Prostate gland (tissue), 2 donors: Measurements from ENCODE around the gene TTC23. TPM values are rescaled to one million over a fixed set of nuclear protein-coding genes. Genes with fewer than 3 reads are reported as not detected.

ENCODE experiments used
- DNase-seq: peaks from one replicate; pipeline ENCODE4 v3.0.0-alpha.2; 2019; ENCODE audit warnings: low spot score
- H3K27ac ChIP-seq, 2 donors: fragments of 200-600 bp; sonication (generic); 2 replicates each; pipeline ENCODE4 v1.5.1; 2017 to 2019
- H3K27me3 ChIP-seq: fragments of 200-600 bp; sonication (generic); replicated peaks from 2 replicates; pipeline ENCODE4 v1.5.1; 2019; ENCODE audit not compliant: insufficient read depth
- H3K36me3 ChIP-seq, 2 donors: fragments of 200-600 bp; sonication (generic); 1 replicate in 1 of 2; 2 replicates in 1 of 2; pipeline versions ENCODE4 v1.5.1 to v1.8.1; 2017 to 2019
- H3K4me1 ChIP-seq: fragments of 200-600 bp; sonication (generic); replicated peaks from 2 replicates; pipeline ENCODE4 v1.5.1; 2019
- H3K4me3 ChIP-seq, 2 donors: fragments of 200-600 bp; sonication (generic); 2 replicates each; pipeline ENCODE4 v1.5.1; 2017 to 2019
- H3K9me3 ChIP-seq: fragments of 200-600 bp; sonication (generic); 2 replicates; pipeline ENCODE4 v1.5.1; 2017
- POLR2A ChIP-seq: fragments of 450-650 bp; IDR thresholded peaks from one replicate; pipeline ENCODE4 v1.6.1; 2016; ENCODE audit warnings: antibody characterized with exemption, mild to moderate bottlenecking
- POLR2AphosphoS5 ChIP-seq: sonication (generic); formaldehyde crosslinking; IDR thresholded peaks from one replicate; pipeline ENCODE4 v1.6.1; 2017; ENCODE audit warnings: antibody characterized with exemption
- WGBS: methylation state at CpG from one replicate; pipeline ENCODE4 v1.1.5; 2018; 5-methylcytosine and 5-hydroxymethylcytosine counted together
- intact Hi-C: fragments of 100-400 bp; cut with DNase I; formaldehyde crosslinking; loops from one replicate; pipeline ENCODE4 v1.14.2; 2022
- total RNA-seq, 2 donors: library from RNA; depleted of rRNA; stranded (reverse); fragments of >200 nt; gene quantifications; one replicate each; pipeline ENCODE4 v1.1.0, GENCODE V29; 2016
- TF ChIP-seq, protein P1 (sequence below), 4 experiments: fragments of 200-600 bp in 2 of 4; fragments of 450-650 bp in 2 of 4; sonication (generic) in 2 of 4; IDR thresholded peaks; 1 replicate in 3 of 4; 2 replicates in 1 of 4; pipeline ENCODE4 v1.5.1; 2016 to 2019; ENCODE audit warnings: antibody characterized with exemption in 4 of 4, mild to moderate bottlenecking in 2 of 4, moderate library complexity in 2 of 4

TTC23 gene
- total RNA-seq, 2 donors from 2014 or later, result 18.1 to 39.5 TPM

- Histone ChIP-seq H3K36me3 (no peaks in the 10 kb centered on the region), H3K4me3 (no peak overlapping the region), H3K27ac (no peak overlapping the region), H3K27me3 (no peaks in the 10 kb centered on the region), H3K4me1 (no peaks in the 10 kb centered on the region), H3K9me3 (no peaks in the 10 kb centered on the region)
- intact Hi-C loops, result loop anchor here (10.0 kb wide), 1 partner anchor 480 kb away; no protein-coding TSS in a partner anchor
- TF ChIP-seq POLR2A, result no peak
- no peak for TF ChIP-seq POLR2AphosphoS5
- TF ChIP-seq, protein P1, sequence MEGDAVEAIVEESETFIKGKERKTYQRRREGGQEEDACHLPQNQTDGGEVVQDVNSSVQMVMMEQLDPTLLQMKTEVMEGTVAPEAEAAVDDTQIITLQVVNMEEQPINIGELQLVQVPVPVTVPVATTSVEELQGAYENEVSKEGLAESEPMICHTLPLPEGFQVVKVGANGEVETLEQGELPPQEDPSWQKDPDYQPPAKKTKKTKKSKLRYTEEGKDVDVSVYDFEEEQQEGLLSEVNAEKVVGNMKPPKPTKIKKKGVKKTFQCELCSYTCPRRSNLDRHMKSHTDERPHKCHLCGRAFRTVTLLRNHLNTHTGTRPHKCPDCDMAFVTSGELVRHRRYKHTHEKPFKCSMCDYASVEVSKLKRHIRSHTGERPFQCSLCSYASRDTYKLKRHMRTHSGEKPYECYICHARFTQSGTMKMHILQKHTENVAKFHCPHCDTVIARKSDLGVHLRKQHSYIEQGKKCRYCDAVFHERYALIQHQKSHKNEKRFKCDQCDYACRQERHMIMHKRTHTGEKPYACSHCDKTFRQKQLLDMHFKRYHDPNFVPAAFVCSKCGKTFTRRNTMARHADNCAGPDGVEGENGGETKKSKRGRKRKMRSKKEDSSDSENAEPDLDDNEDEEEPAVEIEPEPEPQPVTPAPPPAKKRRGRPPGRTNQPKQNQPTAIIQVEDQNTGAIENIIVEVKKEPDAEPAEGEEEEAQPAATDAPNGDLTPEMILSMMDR (IDR thresholded peaks at IDR 0.05), result no peak
- no peak for DNase-seq
- WGBS, result 95% methylated on average over 2 of the region's 2 CpGs
Measured at GRCh38 chr15:99275061-99275460, 25.7 kb upstream of the TTC23 start.

DNA sequence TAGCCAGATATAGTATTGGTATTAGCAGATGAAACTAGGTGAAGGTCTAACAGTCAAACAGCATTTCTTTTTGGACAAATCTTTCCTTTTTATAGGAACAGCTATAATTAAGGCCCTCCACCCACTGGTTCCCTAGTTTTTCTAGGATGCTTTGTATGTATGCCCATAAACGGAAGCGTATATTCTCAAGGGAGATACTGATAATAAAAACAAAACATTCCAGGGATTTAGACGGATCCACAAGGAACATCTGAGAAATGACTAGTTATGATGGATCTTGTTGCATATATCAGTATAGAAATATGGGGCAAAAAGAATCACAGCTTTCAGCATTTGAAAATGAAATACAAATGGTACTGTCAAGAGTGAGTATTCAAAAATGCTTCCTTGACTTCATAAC lies 24.4 kb upstream of the TTC23 start:
- no peak overlapping the region for H3K27ac ChIP-seq
- no peaks in the 10 kb centered on the region for H3K4me1 ChIP-seq
- intact Hi-C loops, result loop anchor here (10.0 kb wide), 1 partner anchor 481 kb away; no protein-coding TSS in a partner anchor
- H3K27me3 ChIP-seq, result no peaks in the 10 kb centered on the region
- DNase-seq, result no peak
- WGBS, result 76% methylated on average over 3 of the region's 3 CpGs
- no peak for TF ChIP-seq POLR2A
- TF ChIP-seq, protein P1 (IDR thresholded peaks at IDR 0.05), result no peak
- TF ChIP-seq POLR2AphosphoS5, result no peak
- H3K4me3 ChIP-seq, result no peak overlapping the region
- H3K36me3 ChIP-seq, result no peaks in the 10 kb centered on the region
- no peaks in the 10 kb centered on the region for H3K9me3 ChIP-seq

GRCh38 chr15:99268431-99268830 lies 19.1 kb upstream of the TTC23 start:
- TF ChIP-seq POLR2AphosphoS5 (no peak), POLR2A (no peak)
- TF ChIP-seq, protein P1 (IDR thresholded peaks at IDR 0.05), result no peak
- Histone ChIP-seq H3K4me1 (no peaks in the 10 kb centered on the region), H3K4me3 (no peak overlapping the region), H3K27ac (no peak overlapping the region), H3K27me3 (no peaks in the 10 kb centered on the region), H3K9me3 (no peaks in the 10 kb centered on the region), H3K36me3 (no peaks in the 10 kb centered on the region)
- WGBS, result 70% methylated on average over 5 of the region's 5 CpGs
- intact Hi-C loops, result no loop called here
- DNase-seq, result no peak

GRCh38 chr15:99267957-99268356 lies 18.6 kb upstream of the TTC23 start:
- TF ChIP-seq POLR2AphosphoS5, result no peak
- TF ChIP-seq POLR2A, result no peak
- TF ChIP-seq, protein P1 (IDR thresholded peaks at IDR 0.05), result no peak
- Histone ChIP-seq H3K9me3 (no peaks in the 10 kb centered on the region), H3K4me3 (no peak overlapping the region), H3K27me3 (no peaks in the 10 kb centered on the region), H3K27ac (no peak overlapping the region), H3K36me3 (no peaks in the 10 kb centered on the region), H3K4me1 (no peaks in the 10 kb centered on the region)
- WGBS, result 75% methylated on average over 3 of the region's 3 CpGs
- no peak for DNase-seq
- intact Hi-C loops, result no loop called here

- Histone ChIP-seq H3K9me3 (no peaks in the 10 kb centered on the region), H3K36me3 (no peaks in the 10 kb centered on the region), H3K27ac (no peak overlapping the region), H3K4me1 (no peaks in the 10 kb centered on the region), H3K4me3 (no peak overlapping the region), H3K27me3 (no peaks in the 10 kb centered on the region)
- TF ChIP-seq, protein P1 (IDR thresholded peaks at IDR 0.05), result no peak
- TF ChIP-seq POLR2A (no peak), POLR2AphosphoS5 (no peak)
- no peak for DNase-seq
- intact Hi-C loops, result no loop called here
- 96% methylated on average over 3 of the region's 3 CpGs for whole genome bisulfite sequencing
Measured at GRCh38 chr15:99265541-99266070, 16.2 kb upstream of the TTC23 start.
